Lower lobe of right lung (tissue), 2 donors: ENCODE results near the gene SLC6A6. TPM values are rescaled to one million over a fixed set of nuclear protein-coding genes. Genes with fewer than 3 reads are reported as not detected.

Experiments
- ATAC-seq, 2 donors: fragments of 200-7000 bp; cut with Tn5 transposase; one replicate each; pipeline ENCODE4 v1.9.1; 2020 to 2022; ENCODE audit warnings: mild to moderate bottlenecking in 2 of 2, moderate library complexity in 2 of 2
- DNase-seq: peaks from one replicate; pipeline ENCODE4 v3.0.0-alpha.2; 2020
- H3K27ac ChIP-seq: fragments of 200-600 bp; one replicate; pipeline ENCODE4 v1.8.0; 2022
- H3K27me3 ChIP-seq: fragments of 200-600 bp; one replicate; pipeline ENCODE4 v1.8.0; 2022; ENCODE audit warnings: low read depth
- H3K36me3 ChIP-seq: fragments of 200-600 bp; one replicate; pipeline ENCODE4 v1.8.0; 2022; ENCODE audit warnings: mild to moderate bottlenecking
- H3K4me1 ChIP-seq: fragments of 200-600 bp; one replicate; pipeline ENCODE4 v1.8.0; 2022
- H3K4me3 ChIP-seq: fragments of 200-600 bp; one replicate; pipeline ENCODE4 v1.8.0; 2022; ENCODE audit warnings: mild to moderate bottlenecking
- H3K9me3 ChIP-seq: fragments of 200-600 bp; one replicate; pipeline ENCODE4 v1.8.0; 2022
- CTCF ChIP-seq: fragments of 200-600 bp; IDR thresholded peaks from one replicate; pipeline ENCODE4 v1.8.0; 2022; ENCODE audit warnings: antibody characterized with exemption, mild to moderate bottlenecking
- intact Hi-C: fragments of 100-400 bp; cut with DNase I; formaldehyde crosslinking; loops from one replicate; pipeline ENCODE4 v1.11.0; 2022
- total RNA-seq: library from RNA; stranded (reverse); fragmentation: NEBNext Ultra II Directional; extraction: Animal tissue kit (Norgen Biotek cat#: 25700); gene quantifications from one replicate; pipeline ENCODE4 v1.2.1, GENCODE V29; 2021
- donor health status: DM: no; HTN: yes; CAD: no; lungs with severe emphysema.

The SLC6A6 gene
- total RNA-seq, 1 donor from 2014 or later: 84.0 TPM

GRCh38 chr3:14415501-14415900 lies 13.1 kb downstream of the SLC6A6 start:
- Histone ChIP-seq H3K27me3 (no peaks in the 10 kb centered on the region), H3K4me3 (no peak overlapping the region), H3K9me3 (no peaks in the 10 kb centered on the region), H3K27ac (no peak overlapping the region), H3K36me3 (peaks cover 30% of the 10 kb centered on the region), H3K4me1 (peaks cover 79% of the 10 kb centered on the region)
- TF ChIP-seq CTCF: no peak
- DNase-seq: no peak
- no peak for ATAC-seq
- intact Hi-C loops: no loop called here

- DNase-seq (no peak), ATAC-seq (no peak)
- Histone ChIP-seq H3K27ac (no peak overlapping the region), H3K27me3 (no peaks in the 10 kb centered on the region), H3K4me3 (no peak overlapping the region), H3K4me1 (peaks cover 79% of the 10 kb centered on the region), H3K36me3 (peaks cover 27% of the 10 kb centered on the region), H3K9me3 (no peaks in the 10 kb centered on the region)
- intact Hi-C loops: no loop called here
- no peak for TF ChIP-seq CTCF
Observed at GRCh38 chr3:14416453-14416852, 14.0 kb downstream of the SLC6A6 start.

- Histone ChIP-seq H3K4me3 (no peak overlapping the region), H3K4me1 (peaks cover 79% of the 10 kb centered on the region), H3K9me3 (no peaks in the 10 kb centered on the region), H3K27ac (peak overlapping the region; percentile 83), H3K36me3 (peaks cover 23% of the 10 kb centered on the region), H3K27me3 (no peaks in the 10 kb centered on the region)
- peak; percentile 88 for DNase-seq
- TF ChIP-seq CTCF: no peak
- intact Hi-C loops: no loop called here
- peak; percentile 74 to 81 for ATAC-seq
Observed at GRCh38 chr3:14418296-14419250, 16.2 kb downstream of the SLC6A6 start.

- DNase-seq (no peak), ATAC-seq (no peak)
- H3K36me3 ChIP-seq: peaks cover 10% of the 10 kb centered on the region
- no peaks in the 10 kb centered on the region for H3K9me3 ChIP-seq
- no peak for TF ChIP-seq CTCF
- H3K27ac ChIP-seq: peak overlapping the region; percentile 59
- intact Hi-C loops: no loop called here
- H3K27me3 ChIP-seq: no peaks in the 10 kb centered on the region
- peaks cover 93% of the 10 kb centered on the region for H3K4me1 ChIP-seq
- H3K4me3 ChIP-seq: no peak overlapping the region
Observed at GRCh38 chr3:14422016-14422963, 19.9 kb downstream of the SLC6A6 start.

GRCh38 chr3:14423197-14423743 lies 20.9 kb downstream of the SLC6A6 start:
- ATAC-seq (peak; percentile 40 to 48), DNase-seq (peak; percentile 77)
- Histone ChIP-seq H3K4me1 (peaks cover 100% of the 10 kb centered on the region), H3K9me3 (no peaks in the 10 kb centered on the region), H3K27ac (peak overlapping the region; percentile 59), H3K4me3 (no peak overlapping the region), H3K36me3 (peaks cover 6% of the 10 kb centered on the region), H3K27me3 (no peaks in the 10 kb centered on the region)
- TF ChIP-seq CTCF: no peak
- intact Hi-C loops: no loop called here
